Keratinocyte (primary cell): ENCODE results near the gene MICAL3. TPM values are rescaled to one million over a fixed set of nuclear protein-coding genes. Genes with fewer than 3 reads are reported as not detected.
A peak's percentile ranks its signal among the peaks of the same experiment; 100 is the strongest.

ENCODE experiments used
- DNase-seq: peaks from one replicate; pipeline ENCODE4 v3.0.0-alpha.2; 2011; ENCODE audit warnings: low read depth, missing footprints, low spot score
- FAIRE-seq: peaks from 2 replicates; lab custom pipeline; 2011; peaks lifted over from hg19 to GRCh38; lab: Jason Lieb, UNC
- H2AFZ ChIP-seq: 2 replicates; pipeline ENCODE4 v1.6.0; 2012; ENCODE audit warnings: low read length, control low read depth, inconsistent platforms; ENCODE audit not compliant: control insufficient read depth
- H3K27ac ChIP-seq: 2 replicates; pipeline ENCODE4 v1.5.1; 2011; ENCODE audit warnings: low read length; ENCODE audit not compliant: control insufficient read depth, insufficient read depth
- H3K27me3 ChIP-seq: 3 replicates; pipeline ENCODE4 v1.6.0; 2011; ENCODE audit warnings: low read length; ENCODE audit not compliant: control insufficient read depth, insufficient read depth; ENCODE audit errors: extremely low read depth
- H3K36me3 ChIP-seq, 2 experiments: 2 replicates in 1 of 2; 3 replicates in 1 of 2; pipeline ENCODE4 v1.5.1; 2011; ENCODE audit warnings: low read length in 2 of 2, mild to moderate bottlenecking in 1 of 2; ENCODE audit not compliant: control insufficient read depth in 2 of 2, insufficient read depth in 2 of 2; ENCODE audit errors: extremely low read depth in 1 of 2
- H3K4me1 ChIP-seq: 3 replicates; pipeline ENCODE4 v1.5.1; 2011; ENCODE audit warnings: low read length; ENCODE audit not compliant: control insufficient read depth, insufficient read depth; ENCODE audit errors: extremely low read depth
- H3K4me2 ChIP-seq: 3 replicates; pipeline ENCODE4 v1.6.0; 2011; ENCODE audit warnings: low read depth, low read length; ENCODE audit not compliant: control insufficient read depth, insufficient read depth; ENCODE audit errors: extremely low read depth
- H3K4me3 ChIP-seq, 3 experiments: fragments of 200-600 bp in 1 of 3; sonication (generic) in 1 of 3; 2 replicates in 2 of 3; 3 replicates in 1 of 3; pipeline ENCODE4 v1.5.1; 2011 to 2016; ENCODE audit warnings: low read length in 3 of 3, mild to moderate bottlenecking in 3 of 3, control low read depth in 2 of 3, inconsistent platforms in 1 of 3, low read depth in 1 of 3, mixed read lengths in 1 of 3, mixed run types in 1 of 3, moderate library complexity in 1 of 3; ENCODE audit not compliant: control insufficient read depth in 2 of 3, insufficient read depth in 2 of 3; ENCODE audit errors: extremely low read depth in 1 of 3
- H3K79me2 ChIP-seq: 2 replicates; pipeline ENCODE4 v1.6.0; 2012; ENCODE audit warnings: low read length; ENCODE audit not compliant: control insufficient read depth, insufficient read depth
- H3K9ac ChIP-seq: 3 replicates; pipeline ENCODE4 v1.6.0; 2011; ENCODE audit warnings: low read length; ENCODE audit not compliant: control insufficient read depth, insufficient read depth; ENCODE audit errors: extremely low read depth
- H3K9me1 ChIP-seq: 3 replicates; pipeline ENCODE4 v1.6.0; 2011; ENCODE audit warnings: low read length; ENCODE audit not compliant: control insufficient read depth, insufficient read depth; ENCODE audit errors: extremely low read depth
- H3K9me3 ChIP-seq: 2 replicates; pipeline ENCODE4 v1.5.1; 2012; ENCODE audit warnings: low read depth, low read length; ENCODE audit not compliant: control insufficient read depth
- H4K20me1 ChIP-seq: 3 replicates; pipeline ENCODE4 v1.6.0; 2011; ENCODE audit warnings: low read length; ENCODE audit not compliant: control insufficient read depth, insufficient read depth; ENCODE audit errors: extremely low read depth
- CTCF ChIP-seq, 3 experiments: IDR thresholded peaks in 1 of 3; conservative IDR thresholded peaks in 1 of 3; optimal IDR thresholded peaks in 1 of 3; 2 replicates in 2 of 3; 3 replicates in 1 of 3; pipeline versions ENCODE3 to v1.5.1; 2011; ENCODE audit warnings: low read length in 3 of 3, mild to moderate bottlenecking in 3 of 3, moderate library complexity in 2 of 3, control low read depth in 1 of 3, inconsistent platforms in 1 of 3; ENCODE audit not compliant: insufficient read depth in 2 of 3; ENCODE audit errors: extremely low read depth in 1 of 3
- EZH2 ChIP-seq: IDR thresholded peaks from one replicate; pipeline ENCODE4 v1.6.1; 2012; ENCODE audit warnings: inconsistent platforms, mild to moderate bottlenecking, low read length, moderate library complexity
- dilution Hi-C: fragments of 300-500 bp; cut with MboI; formaldehyde crosslinking; loops from one replicate; pipeline ENCODE4 v1.7.0; 2020; ENCODE audit warnings: low sequenced_read_pairs; ENCODE audit not compliant: extremely low pct_ligation_motif_present
- polyA plus RNA-seq, 5 experiments: library from polyadenylated mRNA; depleted of rRNA in 3 of 5; stranded (reverse) in 3 of 5; stranded (forward) in 1 of 5; unstranded in 1 of 5; fragments of >200 nt; gene quantifications; 1 replicate in 1 of 5; 2 replicates in 3 of 5; 3 replicates in 1 of 5; pipeline versions ENCODE4 v1.2.1 to v1.2.3, GENCODE V29; 2011 to 2012; ENCODE audit warnings: missing spikeins in 2 of 5, low read depth in 1 of 5, low replicate concordance in 1 of 5

Gene MICAL3
- polyA plus RNA-seq, 1 donor (not counting 4 experiments of a cell fraction or from before 2014, with no cell fraction given), result 27.9 TPM

- Histone ChIP-seq H3K36me3 (peaks cover 38 to 45% of the 10 kb centered on the region in 2 experiments), H4K20me1 (peaks cover 5% of the 10 kb centered on the region), H3K4me1 (peaks cover 3% of the 10 kb centered on the region), H3K27me3 (no peaks in the 10 kb centered on the region), H3K4me2 (no peak overlapping the region), H3K9me1 (no peaks in the 10 kb centered on the region), H3K4me3 (no peak overlapping the region), H3K9me3 (no peaks in the 10 kb centered on the region), H2AFZ (no peak overlapping the region), H3K27ac (no peak overlapping the region), H3K9ac (no peak overlapping the region), H3K79me2 (peaks cover 1% of the 10 kb centered on the region)
- DNase-seq (no peak), FAIRE-seq (peak; percentile 63)
- dilution Hi-C loops, result no loop called here
- TF ChIP-seq EZH2 (no peak), CTCF (optimal IDR thresholded peaks at IDR 0.05 in 1 of 3, IDR thresholded peaks at IDR 0.05 in 1 of 3, conservative IDR thresholded peaks at IDR 0.05 in 1 of 3; ENCODE audit: extremely low read depth in 1 of 3, insufficient read depth in 2 of 3, low read length in 3 of 3) (no peak)
Measured at GRCh38 chr22:17897426-17897825, 126.9 kb downstream of the MICAL3 start.

- Histone ChIP-seq H3K4me2 (no peak overlapping the region), H3K9me1 (no peaks in the 10 kb centered on the region), H4K20me1 (peaks cover 2% of the 10 kb centered on the region), H2AFZ (no peak overlapping the region), H3K9ac (no peak overlapping the region), H3K27me3 (no peaks in the 10 kb centered on the region), H3K4me1 (peaks cover 3% of the 10 kb centered on the region), H3K9me3 (no peaks in the 10 kb centered on the region), H3K4me3 (no peak overlapping the region), H3K79me2 (peaks cover 4% of the 10 kb centered on the region), H3K27ac (no peak overlapping the region), H3K36me3 (peaks cover 36 to 42% of the 10 kb centered on the region in 2 experiments)
- dilution Hi-C loops, result no loop called here
- TF ChIP-seq EZH2 (no peak), CTCF (optimal IDR thresholded peaks at IDR 0.05 in 1 of 3, IDR thresholded peaks at IDR 0.05 in 1 of 3, conservative IDR thresholded peaks at IDR 0.05 in 1 of 3; ENCODE audit: extremely low read depth in 1 of 3, insufficient read depth in 2 of 3, low read length in 3 of 3) (peak in 2 of 3 experiments; percentile 32 to 45)
- no peak for FAIRE-seq
- no peak for DNase-seq
Measured at GRCh38 chr22:17896586-17896985, 127.8 kb downstream of the MICAL3 start.
